CD4-positive, alpha-beta T cell (primary cell): ENCODE results near the gene DAPK1. TPM values are rescaled to one million over a fixed set of nuclear protein-coding genes. Genes with fewer than 3 reads are reported as not detected.

ENCODE experiments used
- ATAC-seq: fragments of 200-7000 bp; cut with Tn5 transposase; one replicate; pipeline ENCODE4 v1.10.0; 2022; ENCODE audit warnings: mild to moderate bottlenecking; ENCODE audit not compliant: poor library complexity
- CTCF ChIA-PET: fragments of 350-600 bp; sonication (Branson Sonifier 250); formaldehyde crosslinking; loops from one replicate; lab custom pipeline; 2021; ENCODE audit warnings: antibody characterized with exemption, inconsistent platforms; lab: Charles Lee
- POLR2A ChIA-PET: fragments of 350-600 bp; sonication (Branson Sonifier 250); formaldehyde crosslinking; loops from one replicate; lab custom pipeline; 2021; ENCODE audit warnings: antibody characterized with exemption, inconsistent platforms; lab: Charles Lee
- DNase-seq, 14 experiments: peaks; one replicate each; pipeline ENCODE4 v3.0.0-alpha.2; 2013 to 2020; ENCODE audit warnings: mixed read lengths in 2 of 14
- H3K27ac ChIP-seq, 2 donors: one replicate each; pipeline versions ENCODE4 v1.5.1 to v1.7.0; 2013; ENCODE audit warnings: low read length in 2 of 2, low read depth in 1 of 2, mild to moderate bottlenecking in 1 of 2
- H3K27me3 ChIP-seq, 2 experiments: 1 replicate in 1 of 2; 2 replicates in 1 of 2; pipeline versions ENCODE4 v1.6.1 to v1.7.0; 2013; ENCODE audit warnings: low read length in 2 of 2, control low read depth in 1 of 2, mild to moderate bottlenecking in 1 of 2, moderate library complexity in 1 of 2; ENCODE audit not compliant: insufficient read depth in 2 of 2, control insufficient read depth in 1 of 2
- H3K36me3 ChIP-seq: one replicate; pipeline ENCODE4 v1.6.1; 2013; ENCODE audit warnings: low read length, control low read depth; ENCODE audit not compliant: insufficient read depth
- H3K4me1 ChIP-seq: one replicate; pipeline ENCODE4 v1.6.1; 2013; ENCODE audit warnings: low read length, control low read depth; ENCODE audit not compliant: insufficient read depth
- H3K4me3 ChIP-seq: one replicate; pipeline ENCODE4 v1.5.1; 2013; ENCODE audit warnings: mild to moderate bottlenecking, low read length, moderate library complexity
- H3K9me3 ChIP-seq, 2 experiments: 1 replicate in 1 of 2; 2 replicates in 1 of 2; pipeline versions ENCODE4 v1.6.1 to v1.7.0; 2013; ENCODE audit warnings: low read length in 2 of 2, mild to moderate bottlenecking in 2 of 2, control low read depth in 1 of 2, moderate library complexity in 1 of 2; ENCODE audit not compliant: control insufficient read depth in 1 of 2, insufficient read depth in 1 of 2
- H3K27ac Mint-ChIP-seq: one replicate; pipeline ENCODE4 v1.8.0; 2020; ENCODE audit warnings: mixed read lengths
- H3K27me3 Mint-ChIP-seq: one replicate; pipeline ENCODE4 v1.8.0; 2021; ENCODE audit warnings: mixed read lengths
- H3K36me3 Mint-ChIP-seq: one replicate; pipeline ENCODE4 v1.8.0; 2021; ENCODE audit warnings: low read depth, mixed read lengths
- H3K4me1 Mint-ChIP-seq: one replicate; pipeline ENCODE4 v1.8.0; 2021; ENCODE audit warnings: low read depth, mixed read lengths
- H3K4me3 Mint-ChIP-seq: one replicate; pipeline ENCODE4 v1.8.0; 2020; ENCODE audit warnings: mild to moderate bottlenecking, mixed read lengths
- H3K9me3 Mint-ChIP-seq: one replicate; pipeline ENCODE4 v1.8.0; 2020; ENCODE audit warnings: mixed read lengths
- CTCF ChIP-seq: fragments of 200-600 bp; IDR thresholded peaks from one replicate; pipeline ENCODE4 v1.8.0; 2022; ENCODE audit warnings: antibody characterized with exemption, mild to moderate bottlenecking
- intact Hi-C, 2 experiments: fragments of 100-400 bp; cut with DNase I in 1 of 2; cut with micrococcal nuclease in 1 of 2; formaldehyde crosslinking; loops; one replicate each; pipeline versions ENCODE4 v1.15.1 to v1.9.0; 2023 to 2025; cut with DNase I, micrococcal nuclease
- total RNA-seq, 174 experiments: library from RNA in 2 of 174; stranded (reverse) in 2 of 174; gene quantifications; one replicate each; pipeline ENCODE4 v1.2.3 and lab custom pipeline; 2021 to 2026

Gene DAPK1
- total RNA-seq, 2 experiments from 2014 or later, result 2.7 TPM

- CTCF ChIA-PET, result no interaction called here
- H3K4me1 Mint-ChIP-seq, result no peaks in the 10 kb centered on the region
Observed at GRCh38 chr9:87529671-87530070, 32.0 kb downstream of the DAPK1 start.

DNA sequence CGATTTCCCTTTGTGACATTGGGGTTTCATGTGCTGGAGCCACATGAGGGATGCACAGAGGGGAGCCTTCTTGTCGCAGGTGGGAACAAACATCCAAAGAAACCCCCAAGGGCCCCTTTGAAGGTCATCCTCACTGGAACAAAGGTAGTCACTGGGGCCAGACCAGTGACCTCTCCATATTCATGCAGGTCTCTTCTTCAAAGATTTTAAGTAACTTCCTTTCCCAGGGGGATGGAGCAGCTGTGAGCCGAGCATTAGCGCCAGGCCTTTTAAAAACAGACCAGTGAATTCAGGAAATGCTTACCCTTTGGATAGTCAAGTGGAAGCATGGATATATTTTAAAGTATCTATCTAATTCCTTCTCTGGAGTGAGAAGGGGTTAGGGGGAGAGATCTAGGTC, 33.0 kb downstream of the DAPK1 start:
- TF ChIP-seq CTCF, result no peak
- Histone ChIP-seq H3K4me1 (no peaks in the 10 kb centered on the region), H3K4me3 (no peak overlapping the region), H3K27ac (no peak overlapping the region), H3K36me3 (no peaks in the 10 kb centered on the region), H3K27me3 (no peaks in the 10 kb centered on the region), H3K9me3 (no peaks in the 10 kb centered on the region)
- peaks cover under 1% of the 10 kb centered on the region for H3K4me1 Mint-ChIP-seq
- ChIA-PET POLR2A (no interaction called here), CTCF (no interaction called here)
- intact Hi-C loops, result no loop called here
- no peaks in the 10 kb centered on the region for H3K36me3 Mint-ChIP-seq
- no peaks in the 10 kb centered on the region for H3K9me3 Mint-ChIP-seq
- no peak for ATAC-seq
- no peak overlapping the region for H3K4me3 Mint-ChIP-seq
- H3K27me3 Mint-ChIP-seq, result no peaks in the 10 kb centered on the region
- no peak for DNase-seq
- no peak overlapping the region for H3K27ac Mint-ChIP-seq

More at GRCh38 chr9:87529671-87530070, 32.0 kb downstream of the DAPK1 start:
- ATAC-seq, result no peak
- intact Hi-C loops, result no loop called here
- H3K9me3 ChIP-seq, result no peaks in the 10 kb centered on the region
- no peaks in the 10 kb centered on the region for H3K4me1 ChIP-seq
- Mint-ChIP-seq H3K9me3 (no peaks in the 10 kb centered on the region), H3K27me3 (no peaks in the 10 kb centered on the region), H3K36me3 (no peaks in the 10 kb centered on the region), H3K27ac (no peak overlapping the region), H3K4me3 (no peak overlapping the region)
- peak in 1 of 14 experiments; percentile 20 for DNase-seq
- no peak overlapping the region for H3K4me3 ChIP-seq
- POLR2A ChIA-PET, result no interaction called here
- H3K27ac ChIP-seq, result no peak overlapping the region
- H3K36me3 ChIP-seq, result no peaks in the 10 kb centered on the region
- H3K27me3 ChIP-seq, result no peaks in the 10 kb centered on the region
- no peak for TF ChIP-seq CTCF

GRCh38 chr9:87531370-87532295, 34.0 kb downstream of the DAPK1 start:
- ChIA-PET CTCF (no interaction called here), POLR2A (no interaction called here)
- no peak for DNase-seq
- Mint-ChIP-seq H3K27ac (no peak overlapping the region), H3K36me3 (no peaks in the 10 kb centered on the region), H3K4me3 (no peak overlapping the region), H3K4me1 (peaks cover 8% of the 10 kb centered on the region), H3K9me3 (no peaks in the 10 kb centered on the region), H3K27me3 (no peaks in the 10 kb centered on the region)
- Histone ChIP-seq H3K36me3 (no peaks in the 10 kb centered on the region), H3K27ac (no peak overlapping the region), H3K4me3 (no peak overlapping the region), H3K9me3 (no peaks in the 10 kb centered on the region), H3K4me1 (no peaks in the 10 kb centered on the region), H3K27me3 (no peaks in the 10 kb centered on the region)
- no peak for ATAC-seq
- no peak for TF ChIP-seq CTCF
- intact Hi-C loops, result no loop called here
